SU-DHL-6 (cell line): ENCODE results near the gene SYNJ2.
A peak's percentile ranks its signal among the peaks of the same experiment; 100 is the strongest.

Source experiments
- H2AFZ ChIP-seq: fragments of 200-600 bp; sonication (generic); 2 replicates; pipeline ENCODE4 v1.6.1; 2014; ENCODE audit warnings: low read depth, mild to moderate bottlenecking, moderate library complexity, mixed read lengths, antibody characterized with exemption, low read length; ENCODE audit not compliant: severe bottlenecking
- H3F3A ChIP-seq: fragments of 200-600 bp; shearing (Covaris generic); 2 replicates; pipeline ENCODE4 v1.6.0; 2016; ENCODE audit warnings: antibody characterized with exemption, mild to moderate bottlenecking; ENCODE audit not compliant: insufficient read depth
- H3K27ac ChIP-seq: fragments of 200-600 bp; sonication (generic); 2 replicates; pipeline ENCODE4 v1.5.1; 2016; ENCODE audit warnings: low read depth, mild to moderate bottlenecking, low read length, moderate library complexity, mixed read lengths
- H3K27me3 ChIP-seq: fragments of 200-600 bp; sonication (generic), shearing (Covaris generic); 2 replicates; pipeline ENCODE4 v1.6.0; 2014; ENCODE audit warnings: mild to moderate bottlenecking, low read length
- H3K36me3 ChIP-seq: fragments of 200-600 bp; sonication (generic); 2 replicates; pipeline ENCODE4 v1.6.1; 2014; ENCODE audit warnings: mild to moderate bottlenecking, low read length, mixed read lengths
- H3K4me2 ChIP-seq: fragments of 300-600, 200-600 bp; shearing (Covaris generic), sonication (generic); 2 replicates; pipeline ENCODE4 v1.6.0; 2014; ENCODE audit warnings: low read length, low read depth, mild to moderate bottlenecking; ENCODE audit not compliant: poor library complexity, severe bottlenecking
- H3K4me3 ChIP-seq: fragments of 200-600 bp; sonication (generic); 2 replicates; pipeline ENCODE4 v1.5.1; 2014; ENCODE audit warnings: antibody characterized with exemption, low read length, mild to moderate bottlenecking, mixed read lengths; ENCODE audit not compliant: insufficient read depth, poor library complexity, severe bottlenecking
- H3K79me2 ChIP-seq: fragments of 200-600 bp; sonication (generic); 2 replicates; pipeline ENCODE4 v1.6.1; 2014; ENCODE audit warnings: mild to moderate bottlenecking, low read length, moderate library complexity; ENCODE audit not compliant: insufficient read depth
- H3K9ac ChIP-seq: fragments of 200-600 bp; sonication (generic); 2 replicates; pipeline ENCODE4 v1.7.0; 2014; ENCODE audit warnings: mild to moderate bottlenecking, low read length
- H3K9me2 ChIP-seq: fragments of 200-600 bp; sonication (generic); replicated peaks from 2 replicates; pipeline ENCODE4 v1.6.1; 2014; ENCODE audit warnings: low read length; ENCODE audit not compliant: insufficient read depth
- H3K9me3 ChIP-seq: fragments of 200-600 bp; sonication (generic); 2 replicates; pipeline ENCODE4 v1.6.1; 2014; ENCODE audit warnings: low read length, mixed read lengths; ENCODE audit not compliant: insufficient read depth
- H4K20me1 ChIP-seq: fragments of 200-600 bp; sonication (generic); 2 replicates; pipeline ENCODE4 v1.6.1; 2014; ENCODE audit warnings: low read depth, mild to moderate bottlenecking, antibody characterized with exemption, low read length, moderate library complexity, mixed read lengths
- EZH2phosphoT487 ChIP-seq: fragments of 200-600 bp; sonication (generic), shearing (Covaris generic); conservative IDR thresholded peaks from 2 replicates; pipeline ENCODE4 v1.6.1; 2018; ENCODE audit warnings: mild to moderate bottlenecking, antibody characterized with exemption, low read length, moderate library complexity, mixed read lengths
- TF ChIP-seq, protein P1 (sequence below): fragments of 200-600 bp; sonication (generic); IDR thresholded peaks from one replicate; pipeline ENCODE4 v1.5.1; 2017; ENCODE audit warnings: antibody characterized with exemption, mild to moderate bottlenecking, low read length, moderate library complexity; ENCODE audit not compliant: insufficient read depth, poor library complexity, severe bottlenecking

The SYNJ2 gene

GRCh38 chr6:158071121-158072082, 89.7 kb downstream of the SYNJ2 start:
- Histone ChIP-seq H3K4me3 (no peak overlapping the region), H3K9ac (no peak overlapping the region), H3K9me2 (no peaks in the 10 kb centered on the region), H3K9me3 (no peaks in the 10 kb centered on the region), H3F3A (no peaks in the 10 kb centered on the region), H4K20me1 (no peaks in the 10 kb centered on the region), H3K27me3 (no peaks in the 10 kb centered on the region), H3K4me2 (no peak overlapping the region), H3K36me3 (no peaks in the 10 kb centered on the region), H2AFZ (no peak overlapping the region), H3K79me2 (no peaks in the 10 kb centered on the region), H3K27ac (no peak overlapping the region)
- TF ChIP-seq, protein P1, sequence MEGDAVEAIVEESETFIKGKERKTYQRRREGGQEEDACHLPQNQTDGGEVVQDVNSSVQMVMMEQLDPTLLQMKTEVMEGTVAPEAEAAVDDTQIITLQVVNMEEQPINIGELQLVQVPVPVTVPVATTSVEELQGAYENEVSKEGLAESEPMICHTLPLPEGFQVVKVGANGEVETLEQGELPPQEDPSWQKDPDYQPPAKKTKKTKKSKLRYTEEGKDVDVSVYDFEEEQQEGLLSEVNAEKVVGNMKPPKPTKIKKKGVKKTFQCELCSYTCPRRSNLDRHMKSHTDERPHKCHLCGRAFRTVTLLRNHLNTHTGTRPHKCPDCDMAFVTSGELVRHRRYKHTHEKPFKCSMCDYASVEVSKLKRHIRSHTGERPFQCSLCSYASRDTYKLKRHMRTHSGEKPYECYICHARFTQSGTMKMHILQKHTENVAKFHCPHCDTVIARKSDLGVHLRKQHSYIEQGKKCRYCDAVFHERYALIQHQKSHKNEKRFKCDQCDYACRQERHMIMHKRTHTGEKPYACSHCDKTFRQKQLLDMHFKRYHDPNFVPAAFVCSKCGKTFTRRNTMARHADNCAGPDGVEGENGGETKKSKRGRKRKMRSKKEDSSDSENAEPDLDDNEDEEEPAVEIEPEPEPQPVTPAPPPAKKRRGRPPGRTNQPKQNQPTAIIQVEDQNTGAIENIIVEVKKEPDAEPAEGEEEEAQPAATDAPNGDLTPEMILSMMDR, result no peak
- TF ChIP-seq EZH2phosphoT487, result no peak

DNA sequence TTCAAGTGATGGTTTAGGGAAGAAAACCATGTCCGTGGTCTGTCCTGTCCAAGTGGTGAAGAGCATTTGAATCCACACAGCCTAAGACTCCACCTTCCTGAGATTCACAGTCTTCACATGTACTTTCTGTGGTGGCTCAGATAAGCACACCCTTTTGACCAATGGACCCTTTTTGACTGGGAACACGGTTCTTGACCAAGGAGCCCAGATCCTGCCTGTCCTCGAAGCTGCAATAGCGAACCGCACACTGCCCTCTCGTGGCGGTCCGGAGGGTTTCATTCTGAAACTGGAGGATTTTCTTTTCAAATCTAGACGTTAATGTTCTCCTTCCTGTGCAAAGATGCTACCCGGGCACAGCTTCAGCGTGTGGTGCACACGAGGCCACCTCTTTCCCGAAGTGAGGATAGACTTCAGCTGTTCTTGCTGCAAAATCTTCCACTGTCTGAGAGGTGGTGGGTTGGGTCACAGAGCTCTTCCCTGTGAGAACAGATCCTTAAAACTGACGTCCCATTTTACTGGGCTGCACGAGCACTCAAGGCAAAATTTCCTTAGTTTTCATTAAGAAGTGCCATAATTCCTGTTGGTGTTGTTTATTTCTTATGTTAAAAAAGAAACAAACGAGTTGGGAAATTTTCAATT, 90.5 kb downstream of the SYNJ2 start:
- Histone ChIP-seq H3F3A (no peaks in the 10 kb centered on the region), H2AFZ (no peak overlapping the region), H3K9me3 (no peaks in the 10 kb centered on the region), H3K79me2 (no peaks in the 10 kb centered on the region), H3K27me3 (no peaks in the 10 kb centered on the region), H3K9ac (no peak overlapping the region), H3K36me3 (no peaks in the 10 kb centered on the region), H3K27ac (no peak overlapping the region), H3K4me2 (no peak overlapping the region), H3K4me3 (no peak overlapping the region), H4K20me1 (no peaks in the 10 kb centered on the region), H3K9me2 (no peaks in the 10 kb centered on the region)
- no peak for TF ChIP-seq EZH2phosphoT487
- TF ChIP-seq, protein P1, result peak; percentile 67

GRCh38 chr6:158073776-158074175, 92.1 kb downstream of the SYNJ2 start:
- no peaks in the 10 kb centered on the region for H3F3A ChIP-seq
- TF ChIP-seq, protein P1, result no peak
- no peak for TF ChIP-seq EZH2phosphoT487
- H3K9ac ChIP-seq, result no peak overlapping the region
- no peak overlapping the region for H3K4me3 ChIP-seq
- no peak overlapping the region for H3K27ac ChIP-seq
- no peaks in the 10 kb centered on the region for H3K36me3 ChIP-seq
- no peak overlapping the region for H2AFZ ChIP-seq
- H4K20me1 ChIP-seq, result no peaks in the 10 kb centered on the region
- no peaks in the 10 kb centered on the region for H3K27me3 ChIP-seq
- H3K79me2 ChIP-seq, result no peaks in the 10 kb centered on the region
- no peaks in the 10 kb centered on the region for H3K9me2 ChIP-seq
- no peak overlapping the region for H3K4me2 ChIP-seq
- H3K9me3 ChIP-seq, result no peaks in the 10 kb centered on the region
